ENCODE results near the gene VDAC2. TPM values are rescaled to one million over a fixed set of nuclear protein-coding genes. Genes with fewer than 3 reads are reported as not detected.
"Not testable (repeated sequence)": the region's sequence is repeated elsewhere in the genome, so short reads cannot be mapped to it uniquely, and the experiment has no call there.

Gene VDAC2
- total RNA-seq, 4 donors from 2014 or later: 219 to 319 (median 285) TPM

- Histone ChIP-seq H3K9me3 (no peaks in the 10 kb centered on the region), H3K36me3 (no peaks in the 10 kb centered on the region), H3K27ac (peak overlapping the region; percentile 62 to 88 (median 83)), H3K27me3 (no peaks in the 10 kb centered on the region), H3K4me3 (no peak overlapping the region), H3K4me1 (peaks cover 21 to 98% (median 41%) of the 10 kb centered on the region in 3 donors)
- WGBS, 2 donors: 91 to 94% methylated on average over 5 to 9 of the region's 12 CpGs
- DNase-seq: no peak
- TF ChIP-seq POLR2A (IDR thresholded peaks at IDR 0.05) (no peak), CTCF (IDR thresholded peaks at IDR 0.05) (no peak)
- intact Hi-C loops (cut with DNase I): loop anchor here (5.0 to 10.0 kb wide), 2 partner anchors 43 to 55 kb away; no protein-coding TSS in a partner anchor
Measured at GRCh38 chr10:75189266-75190096, 21.1 kb upstream of the VDAC2 start.

- no peaks in the 10 kb centered on the region for H3K27me3 ChIP-seq
- H3K27ac ChIP-seq: peak overlapping the region; percentile 77 to 89 (median 87)
- WGBS, 2 donors: 20 to 36% methylated on average over 8 to 10 of the region's 10 CpGs
- peaks cover 32 to 98% (median 45%) of the 10 kb centered on the region in 3 donors for H3K4me1 ChIP-seq
- DNase-seq: no peak
- intact Hi-C loops (cut with DNase I): no loop called here
- peak in 2 of 6 experiments; percentile 11 to 18 for TF ChIP-seq CTCF (IDR thresholded peaks at IDR 0.05)
- TF ChIP-seq POLR2A (IDR thresholded peaks at IDR 0.05): no peak
- no peaks in the 10 kb centered on the region for H3K9me3 ChIP-seq
- H3K4me3 ChIP-seq: peak overlapping the region in 2 of 4 donors; percentile 3 to 40
- no peaks in the 10 kb centered on the region for H3K36me3 ChIP-seq
Measured at GRCh38 chr10:75191821-75192568, 18.6 kb upstream of the VDAC2 start.

- H3K27me3 ChIP-seq; H3K36me3 ChIP-seq; intact Hi-C loops (cut with DNase I); DNase-seq; H3K9me3 ChIP-seq; H3K4me3 ChIP-seq: not testable (repeated sequence)
- H3K27ac ChIP-seq: peak overlapping the region; percentile 72 to 100 (median 85)
- H3K4me1 ChIP-seq: peaks cover 26 to 93% (median 36%) of the 10 kb centered on the region in 3 donors
- WGBS, 2 donors: 74 to 93% methylated on average over 4 of the region's 4 CpGs
Measured at GRCh38 chr10:75194625-75195024, 16.0 kb upstream of the VDAC2 start.

- H3K4me3 ChIP-seq: no peak overlapping the region
- no peaks in the 10 kb centered on the region for H3K9me3 ChIP-seq
- peak overlapping the region; percentile 72 to 100 (median 85) for H3K27ac ChIP-seq
- H3K36me3 ChIP-seq: no peaks in the 10 kb centered on the region
- TF ChIP-seq POLR2A (IDR thresholded peaks at IDR 0.05) (no peak), CTCF (IDR thresholded peaks at IDR 0.05) (no peak)
- no peak for DNase-seq
- WGBS, 2 donors: 60 to 71% methylated on average over 6 of the region's 6 CpGs
- intact Hi-C loops (cut with DNase I): no loop called here
- peaks cover 26 to 90% (median 36%) of the 10 kb centered on the region in 3 donors for H3K4me1 ChIP-seq
- H3K27me3 ChIP-seq: no peaks in the 10 kb centered on the region
Measured at GRCh38 chr10:75195035-75195763, 15.4 kb upstream of the VDAC2 start.

GRCh38 chr10:75197066-75197465 is 13.5 kb upstream of the VDAC2 start:
- H3K36me3 ChIP-seq: no peaks in the 10 kb centered on the region
- peaks cover 18 to 80% (median 30%) of the 10 kb centered on the region in 3 donors for H3K4me1 ChIP-seq
- no peak overlapping the region for H3K4me3 ChIP-seq
- intact Hi-C loops (cut with DNase I): no loop called here
- no peak for DNase-seq
- no peaks in the 10 kb centered on the region for H3K27me3 ChIP-seq
- no peak for TF ChIP-seq POLR2A (IDR thresholded peaks at IDR 0.05)
- no peak for TF ChIP-seq CTCF (IDR thresholded peaks at IDR 0.05)
- 83 to 92% methylated on average over 3 of the region's 3 CpGs for WGBS, 2 donors
- H3K27ac ChIP-seq: peak overlapping the region in 3 of 4 donors; percentile 39 to 100 (median 85)
- no peaks in the 10 kb centered on the region for H3K9me3 ChIP-seq

Measured in esophagus squamous epithelium (tissue), 5 donors.